NCI-H2081 (cell line): ENCODE measurements around the gene SETD1B.

Experiments used
- DNase-seq, 2 experiments: peaks; one replicate each; lab custom pipeline; 2025; lab: John Stamatoyannopoulos, UW

SETD1B gene

DNA sequence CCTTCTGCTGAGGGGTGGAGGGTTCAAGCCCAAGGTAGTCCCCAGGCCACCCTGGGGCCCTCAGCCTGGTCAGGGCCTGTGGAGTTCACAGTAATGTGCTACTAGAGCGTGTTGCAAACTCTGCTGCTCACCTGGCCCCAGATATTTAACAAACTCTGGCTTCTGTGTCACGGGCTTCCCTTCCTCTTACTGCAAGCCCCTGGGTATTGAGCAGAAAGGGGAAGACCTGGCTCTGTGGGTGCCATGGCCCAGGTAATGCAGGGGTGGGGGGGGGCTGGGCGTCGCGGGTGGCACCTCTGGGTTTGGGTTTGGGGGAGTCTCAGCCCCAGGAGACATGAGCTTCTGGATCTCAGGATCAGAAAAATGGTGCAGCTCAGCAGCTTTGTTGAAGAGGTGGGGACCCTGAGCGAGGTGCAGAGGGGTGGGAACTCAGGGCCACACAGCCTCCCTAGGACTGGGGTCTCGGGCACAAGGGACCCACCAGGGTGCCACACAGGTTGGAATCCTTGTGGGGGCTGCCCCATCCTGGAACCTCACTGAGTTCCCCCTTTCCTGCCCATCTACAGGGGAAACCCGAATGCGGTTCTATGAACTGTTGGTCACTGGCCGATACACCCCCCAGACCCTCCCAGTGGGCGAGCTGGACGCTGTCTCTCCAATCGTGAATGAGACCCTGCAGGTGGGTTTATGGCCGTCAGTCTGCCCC lies 4.0 kb downstream of the SETD1B start:
- DNase-seq = no peak

DNA sequence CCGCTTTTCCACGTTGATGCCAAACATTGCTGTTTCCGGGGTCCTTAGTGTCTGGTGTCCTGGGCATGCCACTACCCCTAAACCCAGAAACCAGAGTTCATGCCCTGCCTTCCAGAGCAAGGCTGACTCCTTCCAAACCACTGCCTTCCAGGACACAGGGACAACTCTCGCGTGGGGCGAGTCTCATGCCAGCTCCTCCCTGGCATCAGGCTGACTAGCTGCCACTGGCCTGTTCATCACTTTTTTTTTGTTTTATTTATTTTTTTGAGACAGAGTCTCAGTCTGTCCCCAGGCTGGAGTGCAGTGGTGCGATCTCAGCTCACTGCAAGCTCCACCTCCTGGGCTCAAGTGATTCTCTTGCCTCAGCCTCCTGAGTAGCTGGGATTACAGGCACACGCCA lies 4.8 kb downstream of the SETD1B start:
- no peak for DNase-seq

DNA sequence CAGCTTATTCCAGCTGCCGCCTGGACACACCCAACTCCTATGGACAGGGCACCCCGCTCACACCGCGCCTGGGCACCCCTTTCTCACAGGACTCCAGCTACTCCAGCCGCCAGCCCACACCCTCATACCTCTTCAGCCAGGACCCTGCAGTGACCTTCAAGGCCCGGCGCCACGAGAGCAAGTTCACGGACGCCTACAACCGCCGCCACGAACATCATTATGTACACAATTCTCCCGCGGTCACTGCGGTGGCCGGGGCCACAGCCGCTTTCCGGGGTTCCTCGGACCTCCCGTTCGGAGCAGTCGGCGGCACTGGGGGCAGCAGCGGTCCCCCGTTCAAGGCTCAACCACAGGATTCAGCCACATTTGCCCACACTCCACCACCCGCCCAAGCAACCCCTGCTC lies 5.9 kb downstream of the SETD1B start:
- DNase-seq = no peak

DNA sequence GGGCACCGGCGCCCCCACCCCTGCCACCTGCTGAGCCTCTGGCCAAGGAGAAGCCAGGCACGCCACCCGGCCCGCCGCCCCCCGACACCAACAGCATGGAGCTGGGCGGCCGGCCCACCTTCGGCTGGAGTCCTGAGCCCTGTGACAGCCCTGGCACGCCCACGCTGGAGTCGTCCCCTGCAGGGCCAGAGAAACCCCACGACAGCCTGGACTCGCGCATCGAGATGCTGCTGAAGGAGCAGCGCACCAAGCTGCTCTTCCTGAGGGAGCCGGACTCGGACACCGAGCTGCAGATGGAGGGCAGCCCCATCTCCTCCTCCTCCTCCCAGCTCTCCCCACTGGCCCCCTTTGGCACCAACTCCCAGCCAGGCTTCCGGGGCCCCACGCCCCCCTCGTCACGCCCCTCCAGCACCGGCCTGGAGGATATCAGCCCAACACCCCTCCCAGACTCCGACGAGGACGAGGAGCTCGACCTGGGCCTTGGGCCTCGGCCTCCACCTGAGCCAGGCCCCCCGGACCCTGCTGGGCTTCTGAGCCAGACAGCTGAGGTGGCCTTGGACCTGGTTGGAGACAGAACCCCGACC lies 6.5 kb downstream of the SETD1B start:
- no peak for DNase-seq

DNA sequence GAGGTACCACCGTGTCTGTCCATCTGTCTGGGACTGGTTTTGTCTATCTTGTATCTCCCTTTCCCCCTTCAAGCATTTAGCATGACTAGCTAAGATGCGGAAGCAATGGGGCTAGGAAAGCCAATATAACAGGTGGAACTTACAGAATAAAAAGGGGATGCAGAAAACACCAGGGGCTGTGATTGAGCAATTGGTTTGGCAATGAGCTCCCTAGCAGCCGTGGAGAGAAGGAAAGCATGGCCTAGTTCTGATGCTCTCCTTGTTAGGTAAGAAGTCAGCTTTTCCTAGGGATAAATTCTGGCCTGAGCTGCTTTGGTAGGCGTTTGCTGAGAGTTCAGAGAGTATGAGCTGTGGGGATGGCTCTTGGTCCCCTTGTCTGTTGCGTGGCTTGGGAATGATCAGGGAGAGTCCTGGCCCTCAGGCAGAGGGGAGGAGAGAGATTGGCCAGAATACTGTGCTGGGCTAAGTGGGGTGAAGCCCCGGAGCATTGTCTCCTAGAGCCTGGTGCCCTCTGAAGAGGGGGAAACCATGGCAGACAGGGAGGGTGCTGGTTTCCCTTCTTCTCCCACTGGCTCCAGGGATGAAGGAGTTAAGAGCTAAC lies 7.1 kb downstream of the SETD1B start:
- no peak for DNase-seq

DNA sequence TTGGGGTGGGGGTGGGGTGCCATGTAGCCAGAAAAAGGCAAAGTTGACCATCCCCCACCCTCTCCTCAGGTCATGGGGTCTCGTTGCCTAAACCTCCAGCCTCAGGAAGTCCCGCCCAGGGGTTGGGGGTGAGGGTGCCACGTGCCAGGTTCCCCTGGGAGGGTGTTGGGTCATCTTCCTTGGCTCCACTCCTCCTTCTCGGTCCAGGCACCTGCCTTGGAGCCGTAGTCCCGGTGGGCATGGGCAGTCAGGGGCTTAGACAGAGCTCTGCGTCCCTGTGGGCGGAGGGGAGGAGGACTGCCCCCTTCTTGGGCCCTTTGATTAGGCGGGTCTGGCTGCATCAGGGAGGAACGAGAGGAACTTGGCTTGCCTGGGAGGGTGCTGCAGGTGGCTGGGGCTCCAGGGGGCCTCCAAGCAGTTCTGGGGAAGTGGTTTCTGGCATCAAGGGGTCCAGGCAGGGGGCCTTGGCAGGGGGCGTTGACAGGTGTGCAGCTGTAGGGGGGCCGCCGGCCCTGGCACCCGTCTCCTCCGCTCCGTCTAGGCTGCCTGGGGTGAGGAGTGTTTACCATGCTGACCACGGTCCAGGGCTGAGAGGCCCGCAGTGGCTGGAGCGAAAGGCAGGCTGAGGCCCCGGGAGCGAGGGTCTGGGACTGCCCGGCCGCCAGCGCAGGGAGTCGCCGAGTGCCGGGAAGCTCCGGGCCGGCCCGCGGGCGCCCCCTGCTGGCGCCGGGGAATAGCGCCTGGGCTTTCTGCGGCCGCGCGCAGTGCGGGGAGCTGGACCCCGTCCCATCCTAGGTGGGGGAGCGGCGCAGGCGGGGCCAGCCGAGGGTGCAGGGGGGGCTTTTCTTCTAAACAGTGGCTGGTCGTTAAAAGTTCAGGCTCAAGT lies 7.9 kb downstream of the SETD1B start:
- DNase-seq = peak; percentile 70 to 78

DNA sequence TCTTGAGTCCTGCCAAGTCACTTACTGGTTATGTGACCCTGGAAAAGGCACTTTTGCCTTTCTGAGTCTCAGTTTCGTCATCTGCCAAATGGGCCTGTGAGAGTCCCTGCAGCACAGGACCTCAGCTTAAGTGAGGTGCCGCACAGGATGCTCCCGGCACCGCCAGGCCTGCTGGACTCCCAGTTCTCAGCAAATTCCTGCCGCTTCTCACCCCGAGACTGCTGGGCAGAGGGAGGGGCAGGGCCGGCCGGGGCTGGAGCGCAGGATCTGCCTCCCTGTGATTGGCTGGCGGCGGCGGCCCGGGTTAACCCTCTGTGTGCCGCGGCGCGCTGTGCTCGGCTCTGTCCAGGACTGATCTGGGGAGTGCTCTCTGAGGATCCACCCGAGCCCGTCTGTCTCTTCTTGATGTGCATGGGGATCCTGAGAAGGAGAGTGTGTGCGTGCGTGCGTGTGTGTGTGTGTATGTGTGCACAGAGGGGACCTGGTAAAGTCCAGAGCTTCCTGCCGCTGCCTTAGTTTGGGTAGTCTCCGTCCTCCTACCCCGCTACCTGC lies 8.6 kb downstream of the SETD1B start:
- peak; percentile 66 to 68 for DNase-seq

DNA sequence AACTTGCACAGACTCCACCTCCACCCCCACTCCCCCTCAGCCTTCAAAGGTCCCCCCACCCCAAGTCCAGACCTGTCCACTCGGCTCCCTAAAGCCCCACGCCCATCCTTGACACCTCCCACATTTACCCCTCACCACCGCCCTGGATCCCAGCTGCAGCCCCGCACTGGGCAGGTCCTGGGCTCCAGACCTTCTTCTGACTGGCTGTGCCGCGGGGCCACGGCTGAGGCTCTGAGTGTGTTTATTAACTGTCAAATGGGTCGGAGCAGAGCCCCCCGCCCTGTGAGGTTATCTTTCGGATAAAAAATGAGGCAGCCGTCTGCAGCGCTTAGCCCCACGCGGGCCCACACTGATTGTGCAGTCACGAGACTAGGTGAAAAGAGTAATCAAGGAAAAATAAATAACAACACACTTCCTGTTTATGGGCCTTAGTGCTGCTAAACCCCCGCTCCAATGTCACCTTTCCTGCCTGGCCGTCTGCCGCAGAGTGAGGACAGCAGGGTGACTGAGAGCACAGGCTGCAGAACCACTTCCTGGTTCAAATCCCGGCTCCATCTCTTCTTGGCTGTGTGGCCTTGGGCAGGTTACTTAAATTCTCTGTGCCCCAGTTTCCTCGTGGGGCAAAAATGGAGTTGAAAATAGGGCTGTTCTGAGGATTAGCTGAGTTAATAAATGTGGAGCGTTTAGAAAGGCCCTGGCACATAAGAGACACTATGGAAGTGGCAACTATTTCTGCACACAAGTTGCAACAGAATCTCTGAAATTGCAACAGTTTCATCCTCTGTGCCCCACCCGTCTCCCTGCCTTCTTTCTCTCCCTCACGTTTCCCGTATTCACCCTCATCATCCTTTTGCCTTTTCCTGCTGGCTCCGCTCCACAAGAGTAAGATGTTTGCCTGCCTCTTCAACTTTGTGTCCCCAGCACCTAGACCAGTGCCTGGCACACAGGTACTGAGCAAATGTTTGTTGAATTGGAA lies 9.4 kb downstream of the SETD1B start:
- DNase-seq = peak in 1 of 2 experiments; percentile 23

DNA sequence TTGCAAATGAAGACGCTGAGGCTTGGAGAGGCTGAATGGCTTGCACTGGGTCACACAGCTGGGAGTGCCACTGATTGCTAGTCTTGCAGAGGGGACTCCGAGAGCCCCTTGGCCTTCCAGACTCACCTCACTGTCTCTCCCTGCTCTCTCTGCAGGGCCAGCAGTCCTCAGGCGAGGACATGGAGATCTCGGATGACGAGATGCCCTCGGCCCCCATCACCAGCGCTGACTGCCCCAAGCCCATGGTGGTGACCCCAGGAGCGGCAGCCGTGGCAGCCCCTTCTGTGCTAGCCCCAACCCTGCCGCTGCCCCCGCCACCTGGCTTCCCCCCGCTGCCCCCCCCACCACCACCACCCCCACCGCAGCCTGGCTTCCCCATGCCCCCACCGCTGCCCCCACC lies 10.1 kb downstream of the SETD1B start:
- DNase-seq = no peak

DNA sequence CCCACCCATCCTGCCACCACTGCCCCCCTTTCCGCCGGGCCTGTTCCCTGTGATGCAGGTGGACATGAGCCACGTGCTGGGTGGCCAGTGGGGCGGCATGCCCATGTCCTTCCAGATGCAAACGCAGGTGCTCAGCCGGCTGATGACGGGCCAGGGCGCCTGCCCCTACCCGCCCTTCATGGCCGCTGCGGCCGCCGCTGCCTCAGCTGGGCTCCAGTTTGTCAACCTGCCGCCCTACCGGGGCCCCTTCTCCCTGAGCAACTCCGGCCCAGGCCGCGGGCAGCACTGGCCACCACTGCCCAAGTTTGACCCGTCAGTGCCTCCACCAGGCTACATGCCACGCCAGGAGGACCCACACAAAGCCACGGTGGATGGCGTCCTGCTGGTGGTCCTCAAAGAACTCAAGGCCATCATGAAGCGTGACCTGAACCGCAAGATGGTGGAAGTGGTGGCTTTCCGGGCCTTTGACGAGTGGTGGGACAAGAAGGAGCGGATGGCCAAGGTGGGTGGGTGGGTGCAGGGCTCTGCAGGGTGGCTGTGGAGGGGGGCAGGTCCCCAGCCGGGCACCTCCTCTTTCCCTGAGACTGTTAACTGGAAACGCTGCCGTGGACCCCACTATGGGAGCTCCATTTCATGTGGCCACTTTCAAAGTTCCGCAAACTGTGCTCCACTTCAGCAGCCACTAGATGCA lies 10.8 kb downstream of the SETD1B start:
- DNase-seq = no peak

DNA sequence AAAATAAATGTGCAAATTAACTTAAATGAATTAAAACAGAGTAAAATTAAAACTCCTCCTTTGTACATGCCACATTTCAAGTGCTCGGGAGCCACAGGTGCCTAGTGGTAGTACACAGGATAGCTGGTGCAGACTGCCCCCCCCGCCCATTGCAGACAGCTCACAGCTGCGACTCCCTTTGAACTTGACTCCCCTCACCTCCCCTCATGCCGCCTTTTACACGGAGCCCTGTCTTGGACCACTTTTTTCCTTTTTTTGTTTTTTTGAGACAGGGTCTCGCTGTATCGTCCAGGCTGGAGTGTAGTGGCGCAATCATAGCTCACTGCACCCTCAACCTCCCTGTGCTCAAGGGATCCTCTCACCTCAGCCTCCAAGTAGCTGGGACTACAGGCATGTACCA lies 11.5 kb downstream of the SETD1B start:
- DNase-seq = no peak

DNA sequence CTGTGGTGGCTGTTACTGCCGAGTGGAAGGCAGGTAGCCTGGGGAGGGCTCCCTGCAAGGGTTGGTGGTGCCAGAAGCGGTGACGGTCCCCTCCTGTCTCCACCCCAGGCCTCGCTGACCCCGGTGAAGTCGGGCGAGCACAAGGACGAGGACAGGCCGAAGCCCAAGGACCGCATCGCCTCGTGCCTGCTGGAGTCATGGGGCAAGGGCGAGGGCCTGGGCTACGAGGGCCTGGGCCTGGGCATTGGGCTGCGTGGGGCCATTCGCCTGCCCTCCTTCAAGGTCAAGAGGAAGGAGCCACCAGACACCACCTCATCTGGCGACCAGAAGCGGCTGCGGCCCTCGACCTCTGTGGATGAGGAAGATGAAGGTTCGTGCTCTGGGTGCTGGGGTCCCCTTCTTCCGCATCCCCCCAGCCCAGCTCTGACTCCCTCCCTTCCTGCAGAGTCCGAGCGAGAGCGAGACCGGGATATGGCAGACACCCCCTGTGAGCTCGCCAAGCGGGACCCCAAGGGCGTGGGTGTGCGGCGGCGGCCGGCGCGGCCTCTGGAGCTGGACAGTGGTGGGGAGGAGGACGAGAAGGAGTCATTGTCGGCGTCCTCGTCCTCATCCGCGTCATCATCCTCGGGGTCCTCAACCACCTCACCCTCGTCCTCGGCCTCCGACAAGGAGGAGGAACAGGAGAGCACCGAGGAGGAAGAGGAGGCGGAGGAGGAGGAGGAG lies 13.3 kb downstream of the SETD1B start:
- DNase-seq = no peak

DNA sequence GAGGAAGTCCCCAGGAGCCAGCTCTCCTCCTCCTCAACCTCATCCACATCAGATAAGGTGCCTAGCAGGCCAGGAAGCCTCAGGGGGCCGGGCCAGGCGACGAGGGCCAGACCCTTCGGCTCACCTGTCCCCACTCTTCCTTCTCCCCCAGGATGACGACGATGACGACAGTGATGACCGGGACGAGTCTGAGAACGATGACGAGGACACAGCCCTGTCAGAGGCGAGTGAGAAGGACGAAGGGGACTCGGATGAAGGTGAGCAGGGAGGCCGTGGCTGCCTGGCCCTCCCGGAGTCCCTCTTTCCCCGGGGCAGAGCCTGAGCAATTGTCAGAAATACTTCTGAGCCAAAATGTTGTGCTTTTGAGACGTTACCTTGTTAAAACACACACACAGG lies 13.8 kb downstream of the SETD1B start:
- no peak for DNase-seq

DNA sequence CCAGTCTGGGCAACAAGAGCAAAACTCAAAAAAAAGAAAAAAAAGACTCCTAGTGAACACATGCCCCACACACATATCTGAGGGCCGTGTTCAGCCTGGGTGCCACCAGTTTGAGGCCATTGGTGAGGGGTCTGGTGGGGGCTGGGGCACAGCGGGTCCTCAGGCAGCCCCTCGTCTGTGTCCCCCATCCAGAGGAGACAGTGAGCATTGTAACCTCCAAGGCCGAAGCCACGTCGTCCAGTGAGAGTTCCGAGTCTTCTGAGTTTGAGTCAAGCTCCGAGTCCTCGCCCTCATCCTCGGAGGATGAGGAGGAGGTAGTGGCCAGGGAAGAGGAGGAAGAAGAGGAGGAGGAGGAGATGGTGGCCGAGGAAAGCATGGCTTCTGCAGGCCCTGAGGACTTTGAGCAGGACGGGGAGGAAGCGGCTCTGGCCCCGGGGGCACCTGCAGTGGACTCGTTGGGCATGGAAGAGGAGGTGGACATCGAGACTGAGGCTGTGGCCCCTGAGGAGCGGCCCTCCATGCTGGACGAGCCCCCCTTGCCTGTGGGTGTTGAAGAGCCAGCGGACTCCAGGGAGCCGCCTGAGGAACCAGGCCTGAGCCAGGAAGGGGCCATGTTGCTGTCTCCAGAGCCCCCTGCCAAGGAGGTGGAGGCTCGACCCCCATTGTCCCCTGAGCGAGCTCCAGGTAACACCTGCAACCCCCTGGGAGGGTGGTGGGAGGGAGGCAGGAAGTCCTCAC lies 15.6 kb downstream of the SETD1B start:
- no peak for DNase-seq

DNA sequence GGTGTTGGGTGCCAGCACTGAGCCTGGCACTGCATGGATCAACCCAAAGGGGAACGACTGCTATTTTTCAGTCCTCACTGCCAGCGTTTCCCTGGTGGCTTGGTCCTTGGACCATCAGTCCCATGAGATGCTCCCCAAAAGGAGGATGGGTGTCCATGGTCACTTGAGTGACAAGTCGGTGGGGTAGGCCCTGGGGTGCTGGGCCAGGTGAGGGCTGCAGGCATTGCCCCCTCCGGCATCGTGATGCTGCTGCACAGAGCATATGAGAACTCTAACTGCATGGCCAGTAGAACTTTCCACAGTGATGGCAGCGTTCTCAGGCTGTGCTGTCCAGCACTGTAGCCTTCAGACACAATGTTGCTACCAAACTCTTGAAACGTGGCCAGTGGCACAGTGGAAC lies 16.2 kb downstream of the SETD1B start:
- no peak for DNase-seq

DNA sequence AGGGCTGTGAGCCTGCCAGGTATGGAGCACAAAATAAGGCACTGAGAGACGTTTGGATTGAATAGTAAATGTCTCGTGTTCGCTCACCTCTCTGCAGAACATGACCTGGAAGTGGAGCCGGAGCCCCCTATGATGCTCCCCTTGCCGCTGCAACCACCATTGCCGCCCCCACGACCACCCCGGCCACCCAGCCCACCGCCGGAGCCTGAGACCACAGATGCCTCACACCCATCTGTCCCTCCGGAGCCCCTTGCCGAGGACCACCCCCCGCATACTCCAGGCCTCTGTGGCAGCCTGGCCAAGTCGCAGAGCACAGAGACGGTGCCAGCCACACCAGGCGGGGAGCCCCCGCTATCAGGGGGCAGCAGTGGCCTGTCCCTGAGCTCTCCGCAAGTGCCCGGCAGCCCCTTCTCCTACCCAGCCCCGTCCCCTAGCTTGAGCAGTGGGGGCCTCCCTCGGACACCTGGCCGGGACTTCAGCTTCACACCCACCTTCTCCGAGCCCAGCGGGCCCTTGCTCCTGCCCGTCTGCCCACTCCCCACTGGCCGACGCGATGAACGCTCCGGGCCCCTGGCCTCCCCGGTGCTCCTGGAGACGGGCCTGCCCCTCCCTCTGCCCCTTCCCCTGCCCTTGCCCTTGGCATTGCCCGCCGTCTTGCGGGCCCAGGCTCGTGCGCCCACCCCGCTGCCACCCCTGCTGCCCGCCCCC lies 18.7 kb downstream of the SETD1B start:
- DNase-seq = no peak

DNA sequence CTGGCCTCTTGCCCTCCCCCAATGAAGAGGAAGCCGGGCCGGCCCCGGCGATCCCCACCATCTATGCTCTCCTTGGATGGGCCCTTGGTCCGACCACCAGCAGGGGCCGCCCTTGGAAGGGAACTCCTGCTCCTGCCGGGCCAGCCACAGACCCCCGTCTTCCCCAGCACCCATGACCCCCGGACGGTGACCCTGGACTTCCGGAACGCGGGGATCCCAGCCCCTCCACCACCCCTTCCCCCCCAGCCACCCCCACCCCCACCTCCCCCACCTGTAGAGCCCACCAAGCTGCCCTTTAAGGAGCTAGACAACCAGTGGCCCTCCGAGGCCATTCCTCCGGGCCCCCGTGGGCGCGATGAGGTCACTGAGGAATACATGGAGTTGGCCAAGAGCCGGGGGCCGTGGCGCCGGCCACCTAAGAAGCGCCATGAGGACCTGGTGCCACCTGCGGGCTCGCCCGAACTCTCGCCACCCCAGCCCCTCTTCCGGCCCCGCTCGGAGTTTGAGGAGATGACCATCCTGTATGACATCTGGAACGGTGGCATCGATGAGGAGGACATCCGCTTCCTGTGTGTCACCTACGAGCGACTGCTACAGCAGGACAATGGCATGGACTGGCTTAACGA lies 19.4 kb downstream of the SETD1B start:
- DNase-seq = no peak

DNA sequence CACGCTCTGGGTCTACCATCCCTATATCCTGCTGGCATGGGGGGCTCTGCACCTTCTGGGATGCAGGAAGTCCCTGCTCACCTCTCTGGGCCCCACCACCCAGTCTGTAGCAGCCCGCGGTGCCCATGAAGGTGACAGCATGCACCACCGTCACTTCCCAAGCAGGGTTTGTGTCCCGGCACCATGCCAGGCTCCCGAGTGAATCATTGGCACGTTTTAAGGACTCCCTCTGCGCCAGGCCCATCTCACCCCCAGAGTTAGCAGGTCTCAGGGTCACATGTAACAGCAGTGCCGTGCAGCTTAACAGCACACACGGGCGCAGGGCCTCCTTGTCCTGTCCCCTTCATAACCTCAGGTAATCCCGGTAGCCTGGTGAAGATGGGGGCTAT lies 19.9 kb downstream of the SETD1B start:
- no peak for DNase-seq
